ENCODE results near the gene ZMYND10. TPM values are rescaled to one million over a fixed set of nuclear protein-coding genes. Genes with fewer than 3 reads are reported as not detected.

The ZMYND10 gene
- total RNA-seq, 2 donors from 2014 or later, result 0.22 to 1.4 TPM

GRCh38 chr3:50338965-50339364 is 6.6 kb downstream of the ZMYND10 start:
- DNase-seq, result no peak
- Mint-ChIP-seq H3K9me3 (no peaks in the 10 kb centered on the region), H3K27me3 (ENCODE audit: insufficient read depth) (peaks cover 55% of the 10 kb centered on the region), H3K4me1 (peaks cover 10% of the 10 kb centered on the region), H3K36me3 (ENCODE audit: low read depth) (no peaks in the 10 kb centered on the region), H3K4me3 (peak overlapping the region; percentile 80), H3K27ac (no peak overlapping the region)
- peaks cover 4% of the 10 kb centered on the region for H3K36me3 ChIP-seq (ENCODE audit: control insufficient read depth, insufficient read depth, low read length)
- no peak overlapping the region for H3K9ac ChIP-seq (ENCODE audit: extremely low read depth, low read length, poor library complexity, severe bottlenecking)
- 91 to 100% methylated on average over 3 to 5 of the region's 5 CpGs for WGBS, 2 experiments (ENCODE audit: insufficient coverage in 1 of 2, insufficient read length in 1 of 2)
- H3K9me3 ChIP-seq (ENCODE audit: control insufficient read depth, low read length), result no peaks in the 10 kb centered on the region
- H3K27ac ChIP-seq (ENCODE audit: low read depth, low read length), result no peak overlapping the region
- no peak for TF ChIP-seq CTCF (conservative IDR thresholded peaks at IDR 0.05)
- no peak overlapping the region for H3K4me3 ChIP-seq (ENCODE audit: low read length)
- H3K27me3 ChIP-seq (ENCODE audit: control insufficient read depth, insufficient read depth, low read length, poor library complexity, severe bottlenecking), result peaks cover 56% of the 10 kb centered on the region
- H3K4me1 ChIP-seq (ENCODE audit: control insufficient read depth, insufficient read depth, low read length), result peaks cover 10% of the 10 kb centered on the region

- H3K4me1 ChIP-seq (ENCODE audit: control insufficient read depth, insufficient read depth, low read length), result peaks cover 10% of the 10 kb centered on the region
- H3K27me3 ChIP-seq (ENCODE audit: control insufficient read depth, insufficient read depth, low read length, poor library complexity, severe bottlenecking), result peaks cover 43% of the 10 kb centered on the region
- no peak for TF ChIP-seq CTCF (conservative IDR thresholded peaks at IDR 0.05)
- peaks cover 10% of the 10 kb centered on the region for H3K4me1 Mint-ChIP-seq
- peaks cover 6% of the 10 kb centered on the region for H3K36me3 Mint-ChIP-seq (ENCODE audit: low read depth)
- DNase-seq, result peak; percentile 100
- peak overlapping the region; percentile 98 for H3K27ac Mint-ChIP-seq
- H3K9ac ChIP-seq (ENCODE audit: extremely low read depth, low read length, poor library complexity, severe bottlenecking), result peak overlapping the region; percentile 64
- peak overlapping the region; percentile 92 for H3K4me3 ChIP-seq (ENCODE audit: low read length)
- H3K9me3 Mint-ChIP-seq, result no peaks in the 10 kb centered on the region
- WGBS, 2 experiments (ENCODE audit: insufficient coverage in 1 of 2, insufficient read length in 1 of 2), result 0 to 1% methylated on average over 13 to 79 of the region's 79 CpGs
- H3K36me3 ChIP-seq (ENCODE audit: control insufficient read depth, insufficient read depth, low read length), result peaks cover 10% of the 10 kb centered on the region
- H3K27ac ChIP-seq (ENCODE audit: low read depth, low read length), result peak overlapping the region; percentile 67
- H3K4me3 Mint-ChIP-seq, result peak overlapping the region; percentile 80
- H3K27me3 Mint-ChIP-seq (ENCODE audit: insufficient read depth), result peaks cover 41% of the 10 kb centered on the region
- H3K9me3 ChIP-seq (ENCODE audit: control insufficient read depth, low read length), result no peaks in the 10 kb centered on the region
Observed at GRCh38 chr3:50337175-50337861, 8.2 kb downstream of the ZMYND10 start.

- peaks cover 17% of the 10 kb centered on the region for H3K36me3 ChIP-seq (ENCODE audit: control insufficient read depth, insufficient read depth, low read length)
- H3K36me3 Mint-ChIP-seq (ENCODE audit: low read depth), result peaks cover 10% of the 10 kb centered on the region
- peaks cover 10% of the 10 kb centered on the region for H3K4me1 ChIP-seq (ENCODE audit: control insufficient read depth, insufficient read depth, low read length)
- DNase-seq, result no peak
- peaks cover 36% of the 10 kb centered on the region for H3K27me3 ChIP-seq (ENCODE audit: control insufficient read depth, insufficient read depth, low read length, poor library complexity, severe bottlenecking)
- H3K4me1 Mint-ChIP-seq, result peaks cover 10% of the 10 kb centered on the region
- H3K27ac ChIP-seq (ENCODE audit: low read depth, low read length), result peak overlapping the region; percentile 67
- WGBS, 2 experiments (ENCODE audit: insufficient coverage in 1 of 2, insufficient read length in 1 of 2), result 0% methylated on average over 15 to 31 of the region's 31 CpGs
- TF ChIP-seq CTCF (conservative IDR thresholded peaks at IDR 0.05), result peak; percentile 50
- peak overlapping the region; percentile 92 for H3K4me3 ChIP-seq (ENCODE audit: low read length)
- no peaks in the 10 kb centered on the region for H3K9me3 ChIP-seq (ENCODE audit: control insufficient read depth, low read length)
- H3K9ac ChIP-seq (ENCODE audit: extremely low read depth, low read length, poor library complexity, severe bottlenecking), result peak overlapping the region; percentile 64
- peaks cover 34% of the 10 kb centered on the region for H3K27me3 Mint-ChIP-seq (ENCODE audit: insufficient read depth)
- H3K27ac Mint-ChIP-seq, result peak overlapping the region; percentile 98
- no peaks in the 10 kb centered on the region for H3K9me3 Mint-ChIP-seq
- peak overlapping the region; percentile 80 for H3K4me3 Mint-ChIP-seq
Observed at GRCh38 chr3:50336452-50337174, 8.9 kb downstream of the ZMYND10 start.
